GM19240 (cell line): ENCODE data around the gene PIGW.

ENCODE experiments used
- DNase-seq: peaks from one replicate; pipeline ENCODE4 v3.0.0; 2011; ENCODE audit warnings: low spot score; ENCODE audit not compliant: insufficient read length

Gene PIGW, protein sequence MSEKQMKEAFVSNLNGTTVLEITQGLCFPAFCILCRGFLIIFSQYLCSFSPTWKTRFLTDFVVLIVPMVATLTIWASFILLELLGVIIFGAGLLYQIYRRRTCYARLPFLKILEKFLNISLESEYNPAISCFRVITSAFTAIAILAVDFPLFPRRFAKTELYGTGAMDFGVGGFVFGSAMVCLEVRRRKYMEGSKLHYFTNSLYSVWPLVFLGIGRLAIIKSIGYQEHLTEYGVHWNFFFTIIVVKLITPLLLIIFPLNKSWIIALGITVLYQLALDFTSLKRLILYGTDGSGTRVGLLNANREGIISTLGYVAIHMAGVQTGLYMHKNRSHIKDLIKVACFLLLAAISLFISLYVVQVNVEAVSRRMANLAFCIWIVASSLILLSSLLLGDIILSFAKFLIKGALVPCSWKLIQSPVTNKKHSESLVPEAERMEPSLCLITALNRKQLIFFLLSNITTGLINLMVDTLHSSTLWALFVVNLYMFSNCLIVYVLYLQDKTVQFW

DNA sequence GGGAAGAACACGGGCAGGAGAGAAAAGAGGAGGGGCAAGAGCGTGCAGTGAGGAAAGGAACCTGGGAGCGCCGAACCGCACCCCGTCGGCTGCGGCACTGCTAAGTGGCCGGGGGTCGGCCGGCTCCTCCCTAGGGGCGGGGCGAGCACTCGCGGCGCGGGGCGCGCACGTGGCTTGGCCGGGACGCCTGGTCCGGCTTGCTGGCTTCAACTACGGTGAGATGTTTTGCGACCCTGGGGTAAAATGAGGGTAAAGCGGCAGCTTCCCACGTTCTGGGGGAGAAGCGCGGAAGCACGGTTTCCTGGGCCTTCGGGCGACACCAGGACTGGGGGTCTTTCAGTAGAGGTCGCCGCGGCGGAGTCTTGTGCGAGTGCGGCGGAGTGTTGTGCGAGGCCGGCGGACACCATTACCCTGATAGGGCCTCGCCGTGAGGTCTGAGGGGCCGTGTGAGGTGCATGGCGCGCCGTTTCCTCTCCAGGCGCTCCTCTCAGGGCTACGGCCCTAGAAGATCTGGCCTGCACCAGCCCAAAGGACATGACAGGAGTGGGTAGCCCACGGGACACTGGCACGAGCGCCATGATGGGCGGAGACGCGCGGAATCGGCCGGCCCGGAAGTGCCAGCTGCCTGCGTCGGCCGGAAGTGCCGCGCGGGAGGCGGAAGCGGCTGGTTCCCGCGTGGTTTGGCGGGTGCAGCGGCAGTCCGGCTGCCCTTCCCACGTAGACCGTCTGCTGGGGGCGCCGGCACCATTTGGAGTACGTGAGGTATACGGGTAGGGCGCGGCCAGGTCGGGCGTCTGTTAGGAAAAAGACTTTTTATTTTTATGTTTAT, at the start of gene PIGW, which contains the start of gene MYO19:
Gene PIGW, plus strand, starts transcription at position 148 of the 829 bp plus-strand sequence. CDS start 2,115 bp downstream, outside the sequence.
Gene MYO19, minus strand, starts transcription at position 29 of the 829 bp plus-strand sequence. CDS start 2,330 bp downstream, outside the sequence.
- DNase-seq, result peak; percentile 52

DNA sequence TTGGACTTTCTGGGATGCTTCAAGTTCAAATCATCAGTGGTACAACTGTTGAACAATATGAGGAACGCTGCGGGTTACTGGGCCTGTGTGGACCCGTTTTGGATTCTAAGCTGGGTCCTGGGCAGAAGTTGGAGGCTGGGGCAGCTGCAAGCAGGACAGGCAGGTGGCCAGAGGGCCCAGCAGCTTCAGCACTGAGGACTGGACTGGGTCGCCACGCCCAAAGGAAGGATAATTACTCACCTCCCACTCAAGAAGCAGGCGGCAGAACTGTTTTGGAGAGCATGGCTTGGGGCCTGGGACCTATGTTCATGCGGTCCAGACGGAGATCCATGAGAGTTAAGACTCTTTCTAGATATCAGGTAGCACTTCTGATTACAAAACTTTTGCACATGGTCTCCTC, 49.8 kb upstream of the PIGW start:
- no peak for DNase-seq

DNA sequence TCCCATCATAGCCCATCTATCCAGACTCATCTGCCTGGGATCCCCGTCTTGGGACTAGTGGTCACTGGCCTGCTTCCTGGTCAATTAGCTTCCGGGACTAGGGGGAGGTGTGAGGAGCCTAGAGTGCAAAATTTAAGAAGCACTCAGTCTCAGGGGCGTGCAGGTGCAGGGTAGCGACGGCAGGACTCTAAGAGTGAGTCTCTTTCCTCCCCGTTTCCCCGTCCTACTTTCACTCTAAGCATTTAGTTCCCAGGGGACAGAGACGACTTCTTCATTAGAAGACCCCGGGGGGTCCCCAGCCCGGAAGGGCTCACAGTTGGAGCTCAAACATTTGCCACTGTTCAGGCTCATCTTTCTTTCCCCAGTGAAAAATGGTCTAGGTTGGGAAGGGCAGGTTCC, 49.0 kb upstream of the PIGW start:
- DNase-seq, result peak; percentile 51

DNA sequence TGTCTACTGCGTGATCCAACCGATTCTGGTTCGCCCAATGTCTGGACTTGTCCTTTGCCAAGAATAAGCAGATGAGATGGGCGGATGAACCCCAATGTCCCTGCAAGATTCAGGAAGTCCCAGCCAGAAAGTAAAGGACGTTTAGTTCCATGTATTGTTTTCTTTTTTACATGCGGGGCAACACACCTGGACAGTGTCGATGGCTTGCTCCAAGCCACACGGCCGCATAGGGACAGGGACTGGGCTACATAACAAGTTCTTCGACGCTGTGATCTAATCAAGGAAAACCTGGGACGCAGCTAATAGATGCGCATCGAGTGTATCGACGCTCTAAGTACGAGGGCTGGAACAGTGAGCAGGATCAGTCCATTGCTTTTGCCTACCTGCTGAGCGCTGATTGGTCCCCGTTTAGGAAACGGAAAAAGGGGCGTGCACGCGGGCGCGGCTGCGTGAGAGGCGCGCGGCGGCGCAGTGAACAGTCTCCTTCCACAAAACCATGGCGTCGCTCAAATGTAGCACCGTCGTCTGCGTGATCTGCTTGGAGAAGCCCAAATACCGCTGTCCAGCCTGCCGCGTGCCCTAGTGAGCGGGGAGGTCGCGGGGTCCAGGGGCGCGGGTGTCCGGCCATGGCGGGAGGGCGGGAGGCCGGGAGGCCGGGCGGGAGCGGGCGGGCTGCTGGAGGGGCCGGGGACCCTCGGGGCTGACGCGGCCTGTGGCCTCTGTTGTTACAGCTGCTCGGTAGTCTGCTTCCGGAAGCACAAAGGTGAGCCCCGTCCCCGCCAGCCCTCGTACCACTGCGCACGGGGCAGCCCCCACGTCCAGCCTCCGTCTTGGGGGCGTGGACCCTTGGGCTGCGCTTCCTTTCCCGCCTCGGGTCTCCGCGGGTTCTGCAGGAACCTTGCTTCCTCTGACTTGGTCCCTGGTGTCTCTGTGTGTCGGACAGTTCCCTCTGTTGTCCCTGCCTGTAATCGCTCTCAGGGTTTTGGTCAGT, 48.3 kb upstream of the PIGW start, which contains the start of gene ZNHIT3:
Gene ZNHIT3, plus strand, starts transcription at position 478 of the 991 bp plus-strand sequence. Its CDS starts 19 bp downstream, at position 497.
- peak; percentile 94 for DNase-seq

DNA sequence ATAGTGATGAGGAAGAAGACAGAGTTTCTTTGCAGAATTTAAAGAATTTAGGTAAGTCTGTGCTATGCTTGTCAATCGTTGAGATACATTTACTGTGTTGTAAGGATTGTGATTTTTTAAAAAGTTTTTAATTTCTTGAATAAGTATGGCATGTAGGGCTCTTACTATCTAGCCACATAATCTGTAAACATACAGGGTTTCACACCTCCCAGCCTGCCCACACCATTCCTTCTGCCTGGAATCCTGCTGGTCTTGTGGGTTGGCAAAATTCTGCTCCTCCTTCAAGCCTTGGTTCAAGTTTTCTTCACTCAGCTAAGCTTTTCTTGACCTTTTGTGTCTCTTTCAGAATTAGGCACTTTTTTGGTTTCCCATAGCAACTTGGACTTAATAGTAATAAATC, 40.8 kb upstream of the PIGW start:
- no peak for DNase-seq

DNA sequence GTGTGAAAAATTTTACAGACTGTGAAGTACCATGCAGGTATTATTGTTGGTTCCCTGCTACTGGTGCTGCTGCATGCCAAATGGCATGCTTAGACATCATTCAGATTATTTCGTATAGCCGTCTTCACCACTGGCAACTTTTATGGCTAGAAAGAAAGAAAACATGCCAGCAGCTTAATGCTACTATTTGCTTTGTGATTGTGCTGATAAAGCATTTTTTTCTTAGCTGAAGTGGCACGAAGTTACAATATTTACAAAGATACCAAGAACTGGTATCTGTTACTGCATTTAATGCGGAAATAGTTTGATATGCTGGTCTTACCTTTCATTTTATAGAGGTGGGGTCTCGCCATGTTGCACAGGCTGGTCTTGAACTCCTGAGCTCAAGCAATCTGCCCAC, 40.1 kb upstream of the PIGW start:
- DNase-seq, result no peak

DNA sequence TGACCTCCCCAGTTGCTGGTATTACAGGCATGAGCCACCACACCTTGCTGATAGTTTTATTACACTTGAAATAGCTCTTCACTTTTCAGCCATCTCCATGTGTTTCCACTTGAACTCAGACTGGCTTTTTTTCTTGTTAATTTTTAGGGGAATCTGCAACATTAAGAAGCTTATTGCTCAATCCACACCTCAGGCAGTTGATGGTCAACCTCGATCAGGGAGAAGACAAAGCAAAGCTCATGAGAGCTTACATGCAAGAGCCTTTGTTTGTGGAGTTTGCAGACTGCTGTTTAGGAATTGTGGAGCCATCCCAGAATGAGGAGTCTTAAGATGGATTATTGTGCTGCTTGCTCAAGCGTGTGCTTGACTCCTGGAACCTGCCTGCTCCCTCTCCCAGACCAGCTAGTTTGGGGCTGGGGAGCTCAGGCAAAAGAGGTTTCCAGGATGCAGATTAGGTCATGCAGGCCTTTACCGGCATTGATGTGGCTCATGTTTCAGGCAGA, 39.7 kb upstream of the PIGW start:
- DNase-seq, result no peak

DNA sequence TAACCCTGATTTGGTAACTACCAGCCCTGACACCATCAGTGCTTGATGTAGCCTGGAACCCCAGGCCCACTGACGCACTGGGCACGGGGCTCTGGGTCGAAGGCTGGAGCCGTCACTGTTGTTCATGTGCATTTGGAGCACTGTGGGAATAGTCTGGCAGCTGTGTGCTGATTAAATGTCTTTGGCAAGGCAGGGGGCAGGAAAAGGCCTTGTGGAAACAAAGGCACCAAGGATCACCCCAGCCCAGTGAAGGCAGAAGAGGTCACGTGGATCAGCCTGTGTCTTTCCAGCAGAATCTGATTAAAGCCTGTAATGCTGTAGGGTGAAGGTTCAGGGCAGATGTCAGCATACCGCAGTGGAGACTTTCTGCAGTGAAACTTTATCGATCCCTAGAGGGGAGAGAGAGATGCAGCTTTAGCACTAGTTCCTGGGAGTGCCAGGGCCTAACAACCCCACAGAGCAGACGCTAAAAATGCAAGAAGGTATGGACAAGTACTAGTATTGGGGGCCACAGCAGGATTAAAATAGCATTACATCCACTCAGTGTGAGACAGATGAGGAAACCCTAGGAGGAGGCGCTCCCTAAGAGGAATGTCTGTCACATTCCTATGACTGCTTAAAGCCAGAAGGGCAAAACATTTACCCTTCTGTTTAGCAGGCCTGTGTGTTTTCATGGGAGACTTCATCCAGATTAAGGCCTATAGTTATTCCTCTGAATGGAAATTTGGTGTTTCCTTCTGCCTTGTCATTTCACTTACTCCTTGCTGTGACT, 38.6 kb upstream of the PIGW start:
- no peak for DNase-seq

DNA sequence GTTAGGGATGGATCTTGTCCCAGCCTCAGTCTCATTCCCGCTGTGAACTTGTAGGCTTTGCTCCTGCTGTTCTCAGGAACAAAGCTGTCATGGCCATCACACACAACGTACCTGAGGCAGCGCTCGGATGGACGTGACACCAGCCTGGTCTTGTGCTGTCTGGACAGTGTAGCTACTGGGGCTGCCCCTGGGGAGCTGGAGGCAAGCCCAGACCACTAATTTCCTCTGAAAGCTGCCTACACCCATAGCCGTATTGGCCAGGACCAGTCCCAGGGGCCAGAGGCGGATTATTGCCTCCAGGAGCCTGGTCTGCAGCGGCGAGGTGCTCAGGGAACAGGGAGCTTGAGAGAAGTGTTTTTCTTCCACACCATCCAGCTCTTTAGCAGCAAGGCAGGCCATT, 36.6 kb upstream of the PIGW start:
- DNase-seq, result no peak

DNA sequence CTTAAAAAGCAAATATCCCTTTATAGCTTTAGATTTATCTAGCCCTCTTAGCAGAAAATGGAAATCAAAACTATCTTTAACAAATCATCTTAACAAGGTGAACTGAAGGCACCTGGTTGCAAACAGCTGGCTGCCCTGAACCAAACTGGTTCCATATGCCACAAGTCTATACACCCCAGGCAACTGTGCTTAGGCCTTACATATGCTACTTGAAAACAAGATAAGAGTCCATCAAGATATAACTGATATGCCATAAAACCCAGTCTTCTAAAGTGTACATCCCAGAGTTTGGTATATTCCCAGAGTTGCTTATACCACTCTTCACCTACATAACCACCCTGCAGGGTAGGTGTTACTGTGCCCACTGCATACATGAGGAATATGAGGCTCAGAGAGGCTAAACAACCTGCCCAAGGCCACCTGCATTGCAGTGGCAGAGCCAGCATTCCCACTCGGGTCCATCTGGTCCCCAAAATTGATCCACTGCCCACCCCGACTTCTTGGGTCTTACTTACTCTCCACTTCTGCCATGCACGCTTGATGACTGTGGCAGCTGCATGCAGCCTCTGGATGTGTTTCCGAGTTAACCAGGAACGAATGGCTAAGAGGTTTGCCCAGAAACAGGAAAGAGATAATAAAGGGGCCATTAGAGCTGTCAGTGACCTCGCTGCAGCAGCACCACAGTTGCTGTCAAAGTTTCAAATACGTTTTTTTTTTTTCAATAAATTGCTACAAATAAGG, 36.1 kb upstream of the PIGW start:
- no peak for DNase-seq

DNA sequence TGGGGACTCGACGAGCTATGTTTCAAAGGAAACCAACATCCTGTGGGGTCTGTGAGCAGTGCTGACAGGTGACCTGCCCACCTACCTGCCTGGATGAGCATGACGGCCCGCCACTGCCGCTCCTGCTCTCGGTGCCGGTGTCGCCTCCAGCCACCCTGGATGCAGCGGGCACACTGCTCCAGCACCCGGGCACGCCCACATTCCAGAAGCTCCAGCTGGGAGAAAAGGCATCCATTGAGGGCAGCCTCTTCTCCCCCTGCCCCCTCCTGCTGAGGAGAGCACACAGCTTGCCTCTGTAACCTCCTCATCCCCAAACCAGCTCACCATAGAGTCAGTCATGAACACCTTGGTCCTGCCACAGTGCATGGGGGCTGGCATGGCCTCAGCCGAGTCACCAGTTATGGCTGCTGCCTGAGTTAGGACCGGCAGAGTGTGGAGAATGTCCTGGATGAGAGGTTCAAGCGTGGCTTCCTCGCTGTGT, 34.0 kb upstream of the PIGW start:
- no peak for DNase-seq

DNA sequence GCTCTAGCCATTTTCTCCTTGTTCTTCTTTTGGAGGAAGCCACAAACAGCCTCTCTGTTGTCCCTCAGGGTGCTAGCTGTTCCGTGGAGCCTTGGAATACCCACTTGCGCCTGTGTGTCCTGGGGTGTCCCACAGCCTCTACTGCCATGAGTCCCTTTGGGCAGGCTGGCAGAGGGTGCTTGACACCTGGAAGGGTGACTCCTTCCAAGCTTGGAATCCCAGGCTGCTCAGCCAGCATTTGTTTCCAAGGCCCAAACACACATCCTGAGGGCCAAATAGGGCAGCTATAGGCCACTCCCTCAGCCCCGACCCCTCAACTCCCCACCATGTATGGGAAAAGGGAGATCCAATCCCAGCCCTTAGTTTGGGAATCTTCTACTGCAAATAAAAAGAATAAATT, 33.4 kb upstream of the PIGW start:
- DNase-seq, result no peak

DNA sequence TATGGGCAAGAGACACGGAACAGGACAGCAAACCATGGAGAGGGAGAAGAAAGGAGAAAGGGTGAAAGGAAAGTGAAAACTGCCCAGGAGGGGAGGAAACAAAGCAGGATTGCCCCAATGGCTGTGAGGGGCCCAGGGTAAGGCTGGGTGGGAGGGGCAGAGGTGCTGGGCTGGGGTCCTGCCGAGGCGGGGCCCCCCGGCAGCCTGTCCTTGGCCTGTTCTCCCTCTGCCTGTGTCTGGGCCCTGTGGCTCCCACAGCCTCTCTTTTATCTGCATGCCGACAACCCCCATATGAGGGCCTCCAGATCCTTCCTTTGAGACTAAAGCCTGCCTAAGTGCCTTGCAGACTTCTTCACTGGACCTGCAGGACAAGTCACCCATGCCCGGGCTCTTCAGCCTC, 32.8 kb upstream of the PIGW start:
- no peak for DNase-seq

DNA sequence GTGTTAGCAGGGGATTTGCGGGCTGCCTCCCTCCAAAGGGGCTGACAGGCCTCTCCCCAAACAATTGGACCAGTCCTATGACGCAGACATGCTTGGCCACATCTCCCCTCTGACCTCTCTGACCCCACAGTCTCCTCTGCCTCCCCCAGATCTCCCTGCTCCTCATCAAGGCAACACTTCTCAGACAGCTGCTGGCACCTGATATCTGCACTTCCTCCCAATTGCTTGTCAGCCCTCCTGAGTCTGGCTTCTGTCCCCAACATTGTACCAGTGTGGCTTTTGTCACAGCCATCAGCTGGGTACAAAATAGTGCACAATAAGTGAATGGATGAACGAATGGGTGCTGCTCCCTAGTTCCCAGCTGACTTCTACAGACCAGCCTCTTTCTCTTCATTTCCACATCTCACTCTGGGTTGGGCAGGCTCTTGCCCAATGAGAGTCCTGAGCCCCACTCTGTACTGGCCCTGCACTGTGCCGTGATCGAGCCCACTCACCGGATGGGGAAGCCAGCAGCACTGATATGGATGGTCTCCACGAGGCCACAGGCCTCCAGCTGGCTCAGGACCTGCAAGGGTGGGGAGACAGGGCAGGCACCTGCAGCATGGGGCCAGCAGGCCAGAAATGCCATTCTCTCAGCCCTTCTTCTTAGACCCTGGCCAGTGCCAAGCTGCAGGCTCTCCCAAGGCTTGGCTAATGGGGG, 31.2 kb upstream of the PIGW start:
- no peak for DNase-seq

DNA sequence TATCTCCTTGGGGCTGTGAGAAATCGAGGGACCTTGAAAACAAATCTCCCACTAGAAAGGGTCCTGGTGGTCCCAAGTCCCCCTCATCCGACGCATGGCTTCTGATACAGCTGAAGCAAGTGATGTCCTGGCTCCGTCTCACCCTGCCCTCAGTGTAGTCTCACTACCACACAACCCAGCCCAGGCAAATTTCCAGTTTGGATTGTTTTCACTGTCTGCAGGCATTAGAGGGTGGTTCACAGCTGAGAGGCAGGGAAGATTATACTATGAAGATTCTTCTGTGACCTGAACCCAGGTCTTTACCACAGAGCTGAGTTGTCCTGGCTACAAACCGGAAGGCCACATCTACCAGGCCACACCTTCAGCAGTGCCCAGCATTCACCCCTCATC, 30.6 kb upstream of the PIGW start:
- DNase-seq, result no peak

DNA sequence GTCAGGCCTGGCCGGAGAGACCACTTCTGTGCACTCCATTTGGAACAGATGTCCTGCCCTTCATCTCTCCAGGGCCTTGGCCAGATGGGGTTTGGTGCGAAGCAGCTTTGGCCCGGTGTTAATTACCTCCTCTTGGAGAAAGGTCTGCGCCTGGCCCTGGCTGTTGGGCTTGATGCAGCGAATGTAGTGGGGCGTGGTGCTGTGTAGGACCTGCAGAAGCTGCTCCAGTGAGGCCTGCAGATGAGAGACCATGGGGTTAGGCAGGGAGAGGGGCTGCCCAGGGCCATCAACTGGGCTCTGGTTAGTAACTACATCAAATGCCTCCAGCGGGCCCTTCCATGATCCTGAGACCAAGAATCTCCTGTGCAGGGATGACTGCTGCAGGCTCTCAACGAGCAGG, 29.6 kb upstream of the PIGW start:
- no peak for DNase-seq

DNA sequence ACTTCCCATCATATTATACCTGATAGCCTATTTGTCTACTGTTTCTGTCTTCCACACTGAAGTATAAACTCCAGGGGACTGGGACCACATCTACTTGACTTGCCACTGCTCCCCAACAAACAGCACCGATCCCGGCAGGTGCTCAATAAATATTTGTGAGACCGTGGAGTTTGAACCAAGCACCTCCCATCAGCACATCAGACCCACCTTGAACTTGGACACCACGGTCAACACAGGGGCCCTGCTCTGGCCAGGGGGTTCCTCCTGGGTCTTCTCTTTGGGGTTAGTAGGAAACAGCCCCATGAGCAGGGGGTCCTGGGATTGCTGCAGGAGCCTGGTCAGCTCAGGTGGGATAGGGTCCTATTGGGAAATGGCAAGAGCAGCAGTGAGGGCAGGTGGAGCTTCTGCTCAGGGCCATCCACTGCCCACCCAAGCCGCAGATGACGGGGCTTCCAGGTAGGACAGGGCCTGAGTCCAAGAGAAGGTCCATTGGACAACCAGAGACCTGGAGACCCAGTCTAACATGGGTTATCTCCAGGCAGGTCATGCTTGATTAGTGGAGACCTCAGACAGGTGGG, 28.4 kb upstream of the PIGW start:
- no peak for DNase-seq

DNA sequence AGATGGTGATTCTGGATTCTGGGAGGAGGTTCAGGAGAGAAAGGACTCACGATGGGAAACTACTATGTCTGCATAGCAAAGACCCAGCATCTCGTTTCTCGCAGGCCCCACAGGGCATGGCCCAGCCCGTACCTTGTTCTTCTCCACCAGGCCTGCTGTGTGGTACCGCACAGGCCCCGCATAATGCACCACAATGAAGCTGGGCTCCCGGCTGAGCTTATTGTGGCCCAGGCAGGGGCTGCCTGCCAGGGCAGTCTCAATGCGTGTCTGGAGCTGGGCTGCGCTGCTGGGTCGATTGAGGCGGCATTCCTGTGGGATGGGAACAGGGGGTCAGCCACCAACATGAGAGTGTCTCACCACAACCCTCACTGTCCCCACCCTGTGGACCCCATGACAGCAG, 28.0 kb upstream of the PIGW start:
- no peak for DNase-seq
